PC-9 (cell line): ENCODE results near the gene RNF13. TPM values are rescaled to one million over a fixed set of nuclear protein-coding genes. Genes with fewer than 3 reads are reported as not detected.

Experiments
- BruUV-seq: library from RNA; stranded (reverse); fragments of 400-500 nt; replicated peaks from 2 replicates; lab custom pipeline; 2021; lab: Mats Ljungman, UMichigan
- CTCF ChIA-PET: fragments of 300-600 bp; sonication (Branson Sonifier 250); formaldehyde crosslinking; loops from one replicate; lab custom pipeline; 2022; ENCODE audit warnings: antibody characterized with exemption; lab: Charles Lee
- POLR2A ChIA-PET: fragments of 300-600 bp; sonication (Branson Sonifier 250); formaldehyde crosslinking; loops from one replicate; lab custom pipeline; 2022; ENCODE audit warnings: antibody characterized with exemption; ENCODE audit not compliant: unreplicated experiment; lab: Charles Lee
- DNase-seq, 2 experiments: peaks; one replicate each; pipeline versions ENCODE4 v3.0.0 to v3.0.0-alpha.2; 2015 to 2022; ENCODE audit warnings: mixed read lengths in 1 of 2
- H2AFZ ChIP-seq: fragments of 200-600 bp; sonication (generic); 2 replicates; pipeline ENCODE4 v1.8.1; 2017; ENCODE audit warnings: antibody characterized with exemption
- H3F3A ChIP-seq: fragments of 200-600 bp; sonication (generic); 2 replicates; pipeline ENCODE4 v1.8.1; 2017; ENCODE audit warnings: antibody characterized with exemption, mild to moderate bottlenecking, low read depth; ENCODE audit not compliant: insufficient read depth
- H3K27ac ChIP-seq: fragments of 200-600 bp; sonication (generic); 2 replicates; pipeline ENCODE4 v1.6.1; 2016; ENCODE audit warnings: mixed run types
- H3K27me3 ChIP-seq: fragments of 200-600 bp; sonication (generic); 2 replicates; pipeline ENCODE4 v1.6.1; 2016; ENCODE audit warnings: low read depth, mixed run types; ENCODE audit not compliant: insufficient read depth
- H3K36me3 ChIP-seq: fragments of 200-600 bp; sonication (generic); 2 replicates; pipeline ENCODE4 v1.6.1; 2016; ENCODE audit warnings: low read depth, mixed run types
- H3K4me1 ChIP-seq: fragments of 200-600 bp; sonication (generic); replicated peaks from 2 replicates; pipeline ENCODE4 v1.6.1; 2016; ENCODE audit warnings: mixed run types; ENCODE audit not compliant: insufficient read depth
- H3K4me2 ChIP-seq: fragments of 200-600 bp; sonication (generic); 2 replicates; pipeline ENCODE4 v1.6.1; 2017; ENCODE audit warnings: mixed run types
- H3K4me3 ChIP-seq: fragments of 200-600 bp; sonication (generic); 2 replicates; pipeline ENCODE4 v1.6.1; 2016; ENCODE audit warnings: mixed run types
- H3K79me2 ChIP-seq: fragments of 200-600 bp; sonication (generic); 2 replicates; pipeline ENCODE4 v1.6.1; 2017; ENCODE audit warnings: low read depth, mixed run types
- H3K9me2 ChIP-seq: fragments of 200-600 bp; sonication (generic); 2 replicates; pipeline ENCODE4 v1.8.1; 2017; ENCODE audit warnings: mild to moderate bottlenecking; ENCODE audit not compliant: insufficient read depth
- H3K9me3 ChIP-seq: fragments of 200-600 bp; sonication (generic); 2 replicates; pipeline ENCODE4 v1.8.1; 2016; ENCODE audit warnings: low read depth; ENCODE audit not compliant: insufficient read depth
- H4K20me1 ChIP-seq: fragments of 200-600 bp; sonication (generic); 2 replicates; pipeline ENCODE4 v1.8.1; 2017; ENCODE audit not compliant: insufficient read depth
- CTCF ChIP-seq: fragments of 200-600 bp; sonication (generic); conservative IDR thresholded peaks from 2 replicates; pipeline ENCODE4 v1.6.1; 2017; ENCODE audit warnings: mixed run types, antibody characterized with exemption, mild to moderate bottlenecking, moderate library complexity
- EZH2 ChIP-seq: fragments of 200-600 bp; sonication (generic); IDR thresholded peaks from 2 replicates; pipeline ENCODE4 v1.8.0; 2017; ENCODE audit warnings: antibody characterized with exemption, low read depth
- intact Hi-C: fragments of 100-400 bp; cut with micrococcal nuclease; formaldehyde crosslinking; loops from one replicate; pipeline ENCODE4 v1.10.0; 2022; ENCODE audit not compliant: unreplicated experiment
- total RNA-seq: library from RNA; stranded (reverse); gene quantifications from 2 replicates; pipeline ENCODE4 v1.2.3, GENCODE V29; 2021

Gene RNF13
- total RNA-seq, 1 experiment from 2014 or later: 65.0 TPM

GRCh38 chr3:149781211-149781610, 31.8 kb upstream of the RNF13 start:
- no peaks in the 10 kb centered on the region for H3K79me2 ChIP-seq
- no peak overlapping the region for H2AFZ ChIP-seq
- H4K20me1 ChIP-seq: no peaks in the 10 kb centered on the region
- no peaks in the 10 kb centered on the region for H3K9me2 ChIP-seq
- H3K27ac ChIP-seq: no peak overlapping the region
- ChIA-PET POLR2A (interaction anchor here (0.9 kb wide), 1 partner anchor 537 kb away, joined by 3 read pairs; no protein-coding TSS in a partner anchor), CTCF (no interaction called here)
- H3K9me3 ChIP-seq: no peaks in the 10 kb centered on the region
- no peak for DNase-seq
- peaks cover 23% of the 10 kb centered on the region for H3K4me1 ChIP-seq
- BruUV-seq: no TSS peak
- H3F3A ChIP-seq: peaks cover 15% of the 10 kb centered on the region
- H3K4me3 ChIP-seq: no peak overlapping the region
- no peaks in the 10 kb centered on the region for H3K27me3 ChIP-seq
- no peaks in the 10 kb centered on the region for H3K36me3 ChIP-seq
- no peak overlapping the region for H3K4me2 ChIP-seq
- intact Hi-C loops: no loop called here
- no peak for TF ChIP-seq CTCF
- no peak for TF ChIP-seq EZH2

DNA sequence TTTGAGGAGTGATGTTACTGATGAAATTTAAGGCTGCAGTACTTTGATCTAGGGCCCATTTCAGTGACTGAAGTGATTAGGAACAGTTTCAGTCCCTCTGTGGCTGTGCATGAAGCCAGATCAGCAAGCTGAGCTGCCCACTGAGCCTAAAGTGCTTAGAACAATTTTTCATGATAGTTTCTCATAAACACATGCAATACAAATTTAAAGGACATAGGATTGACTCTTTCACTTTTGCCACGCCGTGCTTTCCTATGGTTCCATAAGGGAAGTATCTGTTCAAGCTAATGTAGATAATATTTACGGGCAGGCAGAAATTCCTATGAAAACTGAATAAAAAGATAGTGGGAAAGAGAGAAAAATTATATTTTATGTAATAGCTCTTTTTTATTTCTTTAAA, 31.3 kb upstream of the RNF13 start:
- no peaks in the 10 kb centered on the region for H3K27me3 ChIP-seq
- H3K4me1 ChIP-seq: peaks cover 23% of the 10 kb centered on the region
- intact Hi-C loops: no loop called here
- no peak overlapping the region for H2AFZ ChIP-seq
- H3K9me3 ChIP-seq: no peaks in the 10 kb centered on the region
- no peak overlapping the region for H3K4me3 ChIP-seq
- no peaks in the 10 kb centered on the region for H3K9me2 ChIP-seq
- no peak for DNase-seq
- TF ChIP-seq EZH2: no peak
- H3K27ac ChIP-seq: no peak overlapping the region
- CTCF ChIA-PET: interaction anchor here (1.1 kb wide), 1 partner anchor 10 kb away, joined by 6 read pairs; no protein-coding TSS in a partner anchor
- peaks cover 15% of the 10 kb centered on the region for H3F3A ChIP-seq
- H3K36me3 ChIP-seq: no peaks in the 10 kb centered on the region
- POLR2A ChIA-PET: interaction anchor here (0.6 to 0.9 kb wide), 3 partner anchors 16 to 537 kb away, joined by 3 to 5 read pairs (median 3); no protein-coding TSS in a partner anchor
- BruUV-seq: no TSS peak
- no peak overlapping the region for H3K4me2 ChIP-seq
- H3K79me2 ChIP-seq: no peaks in the 10 kb centered on the region
- H4K20me1 ChIP-seq: no peaks in the 10 kb centered on the region

DNA sequence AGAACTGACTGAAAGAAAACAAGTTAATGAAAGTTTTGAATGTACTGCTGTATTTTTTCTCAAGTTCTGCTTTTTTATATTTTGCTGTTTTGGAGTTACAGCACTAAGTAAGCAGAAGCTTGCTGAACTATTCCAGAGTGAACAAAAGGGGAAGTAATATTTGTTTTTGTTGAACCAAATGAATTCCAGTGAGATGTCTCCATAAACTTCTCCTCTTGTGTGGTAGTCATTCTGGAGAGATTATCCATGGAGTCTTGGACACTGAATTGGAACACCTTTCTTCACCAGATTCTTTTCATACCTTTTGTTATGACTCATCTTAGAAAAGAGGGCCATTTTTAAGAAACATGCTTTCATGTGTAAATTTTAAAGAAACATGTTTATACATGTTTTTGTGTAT, 29.4 kb upstream of the RNF13 start:
- Histone ChIP-seq H3K4me3 (no peak overlapping the region), H4K20me1 (no peaks in the 10 kb centered on the region), H3K36me3 (no peaks in the 10 kb centered on the region), H3F3A (peaks cover 15% of the 10 kb centered on the region), H3K9me2 (no peaks in the 10 kb centered on the region), H3K79me2 (no peaks in the 10 kb centered on the region), H2AFZ (no peak overlapping the region), H3K4me1 (peaks cover 16% of the 10 kb centered on the region), H3K27me3 (no peaks in the 10 kb centered on the region), H3K4me2 (peak overlapping the region; percentile 40), H3K27ac (peak overlapping the region; percentile 30; the same call in 1 of the 2 replicates), H3K9me3 (no peaks in the 10 kb centered on the region)
- peak in 1 of 2 experiments; percentile 79 for DNase-seq
- intact Hi-C loops: no loop called here
- BruUV-seq: no TSS peak
- ChIA-PET POLR2A (no interaction called here), CTCF (interaction anchor here (0.9 kb wide), 1 partner anchor 24 kb away, joined by 7 read pairs; no protein-coding TSS in a partner anchor)
- no peak for TF ChIP-seq EZH2
- no peak for TF ChIP-seq CTCF
